Adipocyte (in vitro differentiated cells): ENCODE results near the gene PGM3.
A peak's percentile ranks its signal among the peaks of the same experiment; 100 is the strongest.

ENCODE experiments used
- DNase-seq: peaks from one replicate; pipeline ENCODE4 v3.0.0-alpha.2; 2015; ENCODE audit warnings: low read depth
- H3K27me3 ChIP-seq: replicated peaks from 2 replicates; pipeline ENCODE4 v1.7.0; 2013; ENCODE audit warnings: mild to moderate bottlenecking, low read length, moderate library complexity; ENCODE audit not compliant: control insufficient read depth, insufficient read depth
- H3K36me3 ChIP-seq: 2 replicates; pipeline ENCODE4 v1.7.0; 2013; ENCODE audit warnings: low read length, mild to moderate bottlenecking, moderate library complexity; ENCODE audit not compliant: control insufficient read depth, insufficient read depth, severe bottlenecking
- H3K4me1 ChIP-seq: 2 replicates; pipeline ENCODE4 v1.7.0; 2013; ENCODE audit warnings: mild to moderate bottlenecking, low read length, moderate library complexity; ENCODE audit not compliant: control insufficient read depth, insufficient read depth
- H3K4me3 ChIP-seq: 2 replicates; pipeline ENCODE4 v1.7.0; 2013; ENCODE audit warnings: mild to moderate bottlenecking, low read length, moderate library complexity
- H3K9ac ChIP-seq: 2 replicates; pipeline ENCODE4 v1.7.0; 2013; ENCODE audit warnings: mild to moderate bottlenecking, low read length, moderate library complexity
- H3K9me3 ChIP-seq: 2 replicates; pipeline ENCODE4 v1.7.0; 2013; ENCODE audit warnings: mild to moderate bottlenecking, low read length, moderate library complexity; ENCODE audit not compliant: control insufficient read depth

The PGM3 gene

GRCh38 chr6:83180426-83180950, 12.6 kb downstream of the PGM3 start:
- H3K36me3 ChIP-seq, result peaks cover 86% of the 10 kb centered on the region
- H3K4me1 ChIP-seq, result peaks cover 23% of the 10 kb centered on the region
- no peak overlapping the region for H3K4me3 ChIP-seq
- no peaks in the 10 kb centered on the region for H3K9me3 ChIP-seq
- H3K9ac ChIP-seq, result no peak overlapping the region
- no peaks in the 10 kb centered on the region for H3K27me3 ChIP-seq
- DNase-seq, result no peak

- H3K36me3 ChIP-seq, result peaks cover 98% of the 10 kb centered on the region
- no peak overlapping the region for H3K9ac ChIP-seq
Measured at GRCh38 chr6:83176246-83176645, 16.8 kb downstream of the PGM3 start.

GRCh38 chr6:83169511-83169910, 23.6 kb downstream of the PGM3 start:
- Histone ChIP-seq H3K36me3 (peaks cover 100% of the 10 kb centered on the region), H3K9me3 (no peaks in the 10 kb centered on the region), H3K9ac (no peak overlapping the region), H3K4me3 (no peak overlapping the region), H3K27me3 (no peaks in the 10 kb centered on the region), H3K4me1 (no peaks in the 10 kb centered on the region)
- DNase-seq, result no peak

More at GRCh38 chr6:83176246-83176645, 16.8 kb downstream of the PGM3 start:
- no peaks in the 10 kb centered on the region for H3K9me3 ChIP-seq
- H3K4me3 ChIP-seq, result no peak overlapping the region
- peak; percentile 66 for DNase-seq
- no peaks in the 10 kb centered on the region for H3K27me3 ChIP-seq
- no peaks in the 10 kb centered on the region for H3K4me1 ChIP-seq

GRCh38 chr6:83169106-83169505, 24.0 kb downstream of the PGM3 start:
- no peak overlapping the region for H3K9ac ChIP-seq

GRCh38 chr6:83168556-83168955, 24.5 kb downstream of the PGM3 start:
- H3K9me3 ChIP-seq, result no peaks in the 10 kb centered on the region
- no peaks in the 10 kb centered on the region for H3K4me1 ChIP-seq
- peaks cover 99% of the 10 kb centered on the region for H3K36me3 ChIP-seq
- no peaks in the 10 kb centered on the region for H3K27me3 ChIP-seq
- H3K4me3 ChIP-seq, result no peak overlapping the region
- no peak overlapping the region for H3K9ac ChIP-seq
- no peak for DNase-seq

More at GRCh38 chr6:83169106-83169505, 24.0 kb downstream of the PGM3 start:
- H3K4me3 ChIP-seq, result no peak overlapping the region
- no peaks in the 10 kb centered on the region for H3K4me1 ChIP-seq
- DNase-seq, result no peak
- H3K9me3 ChIP-seq, result no peaks in the 10 kb centered on the region
- H3K27me3 ChIP-seq, result no peaks in the 10 kb centered on the region
- peaks cover 100% of the 10 kb centered on the region for H3K36me3 ChIP-seq

GRCh38 chr6:83167726-83168278, 25.3 kb downstream of the PGM3 start:
- Histone ChIP-seq H3K4me3 (no peak overlapping the region), H3K4me1 (no peaks in the 10 kb centered on the region), H3K27me3 (no peaks in the 10 kb centered on the region), H3K9me3 (no peaks in the 10 kb centered on the region), H3K36me3 (peaks cover 99% of the 10 kb centered on the region), H3K9ac (no peak overlapping the region)
- no peak for DNase-seq

- no peak overlapping the region for H3K4me3 ChIP-seq
- peaks cover 74% of the 10 kb centered on the region for H3K36me3 ChIP-seq
- H3K9me3 ChIP-seq, result no peaks in the 10 kb centered on the region
- H3K27me3 ChIP-seq, result no peaks in the 10 kb centered on the region
- H3K9ac ChIP-seq, result no peak overlapping the region
- no peak for DNase-seq
- no peaks in the 10 kb centered on the region for H3K4me1 ChIP-seq
Measured at GRCh38 chr6:83160167-83160566, 32.9 kb downstream of the PGM3 start.

GRCh38 chr6:83155794-83156193, 37.3 kb downstream of the PGM3 start:
- H3K4me1 ChIP-seq, result no peaks in the 10 kb centered on the region
- no peaks in the 10 kb centered on the region for H3K9me3 ChIP-seq
- peaks cover 80% of the 10 kb centered on the region for H3K36me3 ChIP-seq
- no peak for DNase-seq
- no peak overlapping the region for H3K9ac ChIP-seq
- H3K27me3 ChIP-seq, result no peaks in the 10 kb centered on the region
- H3K4me3 ChIP-seq, result no peak overlapping the region

- H3K4me1 ChIP-seq, result no peaks in the 10 kb centered on the region
- H3K9ac ChIP-seq, result no peak overlapping the region
- no peaks in the 10 kb centered on the region for H3K27me3 ChIP-seq
- no peaks in the 10 kb centered on the region for H3K9me3 ChIP-seq
- H3K36me3 ChIP-seq, result peaks cover 70% of the 10 kb centered on the region
- no peak overlapping the region for H3K4me3 ChIP-seq
- peak; percentile 15 for DNase-seq
Measured at GRCh38 chr6:83153883-83154521, 39.1 kb downstream of the PGM3 start.

GRCh38 chr6:83152913-83153312, 40.2 kb downstream of the PGM3 start:
- Histone ChIP-seq H3K4me1 (no peaks in the 10 kb centered on the region), H3K27me3 (no peaks in the 10 kb centered on the region), H3K36me3 (peaks cover 70% of the 10 kb centered on the region), H3K9me3 (no peaks in the 10 kb centered on the region), H3K4me3 (no peak overlapping the region), H3K9ac (no peak overlapping the region)
- no peak for DNase-seq

GRCh38 chr6:83151114-83151513, 42.0 kb downstream of the PGM3 start:
- H3K27me3 ChIP-seq, result no peaks in the 10 kb centered on the region
- peak; percentile 23 for DNase-seq
- H3K36me3 ChIP-seq, result peaks cover 66% of the 10 kb centered on the region
- H3K4me3 ChIP-seq, result no peak overlapping the region
- no peaks in the 10 kb centered on the region for H3K4me1 ChIP-seq
- no peaks in the 10 kb centered on the region for H3K9me3 ChIP-seq
- H3K9ac ChIP-seq, result no peak overlapping the region
